Suprapubic skin (tissue), 4 donors: ENCODE results near the gene PODNL1. TPM values are rescaled to one million over a fixed set of nuclear protein-coding genes. Genes with fewer than 3 reads are reported as not detected.

Experiments used
- DNase-seq, 2 donors: peaks; one replicate each; pipeline ENCODE4 v3.0.0-alpha.2; 2019; ENCODE audit warnings: low spot score in 2 of 2
- H3K27ac ChIP-seq: fragments of 200-600 bp; sonication (generic); one replicate; pipeline ENCODE4 v1.5.1; 2019
- H3K27me3 ChIP-seq: fragments of 200-600 bp; sonication (generic); one replicate; pipeline ENCODE4 v1.5.1; 2019
- H3K36me3 ChIP-seq: fragments of 200-600 bp; sonication (generic); one replicate; pipeline ENCODE4 v1.5.1; 2019
- H3K4me1 ChIP-seq: fragments of 200-600 bp; sonication (generic); one replicate; pipeline ENCODE4 v1.5.1; 2019
- H3K4me3 ChIP-seq: fragments of 200-600 bp; sonication (generic); one replicate; pipeline ENCODE4 v1.5.1; 2019; ENCODE audit warnings: mild to moderate bottlenecking
- H3K9me3 ChIP-seq: fragments of 200-600 bp; sonication (generic); one replicate; pipeline ENCODE4 v1.5.1; 2019
- CTCF ChIP-seq, 2 donors: fragments of 200-600 bp in 1 of 2; fragments of 450-650 bp in 1 of 2; sonication (generic) in 1 of 2; IDR thresholded peaks; one replicate each; pipeline ENCODE4 v1.5.1; 2016 to 2019; ENCODE audit warnings: antibody characterized with exemption in 2 of 2, mild to moderate bottlenecking in 1 of 2, moderate library complexity in 1 of 2
- EP300 ChIP-seq: sonication (generic); formaldehyde crosslinking; IDR thresholded peaks from one replicate; pipeline ENCODE4 v1.6.1; 2017; ENCODE audit warnings: antibody characterized with exemption
- POLR2A ChIP-seq, 2 donors: fragments of 450-650 bp; IDR thresholded peaks; one replicate each; pipeline ENCODE4 v1.6.1; 2017; ENCODE audit warnings: antibody characterized with exemption in 2 of 2, mild to moderate bottlenecking in 2 of 2, moderate library complexity in 2 of 2
- POLR2AphosphoS5 ChIP-seq, 3 donors: sonication (generic); formaldehyde crosslinking; IDR thresholded peaks; one replicate each; pipeline ENCODE4 v1.6.1; 2017; ENCODE audit warnings: antibody characterized with exemption in 3 of 3
- WGBS: methylation state at CpG from one replicate; pipeline ENCODE4 v1.1.5; 2018; 5-methylcytosine and 5-hydroxymethylcytosine counted together
- total RNA-seq, 4 donors: library from RNA; depleted of rRNA; stranded (reverse); fragments of >200 nt; gene quantifications; one replicate each; pipeline ENCODE4 v1.1.0, GENCODE V29; 2016

Gene PODNL1
- total RNA-seq, 4 donors from 2014 or later, result 2.3 to 10.6 (median 5.7) TPM

- peaks cover 17% of the 10 kb centered on the region for H3K4me1 ChIP-seq
- peak; percentile 93 to 94 for DNase-seq
- WGBS, result 45% methylated on average over 12 of the region's 86 CpGs
These were observed 32.3 kb downstream of the PODNL1 start, which contains the start of the genes BRME1 and CC2D1A for GRCh38 chr19:13905634-13906520. BRME1 (minus strand) TSS chr19:13906117; CDS start chr19:13904892, 1,225 bp downstream. CC2D1A (plus strand) TSS chr19:13906201; CDS start chr19:13906442, 241 bp downstream.

GRCh38 chr19:13902993-13903555, 35.1 kb downstream of the PODNL1 start:
- Histone ChIP-seq H3K27me3 (no peaks in the 10 kb centered on the region), H3K27ac (no peak overlapping the region), H3K9me3 (no peaks in the 10 kb centered on the region), H3K4me1 (peaks cover 17% of the 10 kb centered on the region), H3K36me3 (no peaks in the 10 kb centered on the region), H3K4me3 (no peak overlapping the region)
- 90% methylated on average over 4 of the region's 4 CpGs for WGBS
- TF ChIP-seq POLR2A (IDR thresholded peaks at IDR 0.05) (no peak), POLR2AphosphoS5 (IDR thresholded peaks at IDR 0.05) (no peak), CTCF (IDR thresholded peaks at IDR 0.05) (peak in 1 of 2 donors; percentile 15), EP300 (no peak)
- no peak for DNase-seq

More at GRCh38 chr19:13905634-13906520, 32.3 kb downstream of the PODNL1 start, which contains the start of the genes BRME1 and CC2D1A:
- TF ChIP-seq CTCF (IDR thresholded peaks at IDR 0.05) (no peak), POLR2A (IDR thresholded peaks at IDR 0.05) (no peak), POLR2AphosphoS5 (IDR thresholded peaks at IDR 0.05) (peak in 1 of 3 donors; percentile 57), EP300 (no peak)
- Histone ChIP-seq H3K36me3 (peaks cover 4% of the 10 kb centered on the region), H3K27me3 (no peaks in the 10 kb centered on the region), H3K4me3 (peak within 1 kb of the TSS; percentile 92), H3K9me3 (no peaks in the 10 kb centered on the region), H3K27ac (peak within 1 kb of the TSS; percentile 83)

GRCh38 chr19:13899912-13900584, 38.2 kb downstream of the PODNL1 start:
- Histone ChIP-seq H3K36me3 (no peaks in the 10 kb centered on the region), H3K4me1 (no peaks in the 10 kb centered on the region), H3K9me3 (no peaks in the 10 kb centered on the region), H3K27me3 (no peaks in the 10 kb centered on the region), H3K4me3 (no peak overlapping the region), H3K27ac (no peak overlapping the region)
- WGBS, result 67% methylated on average over 5 of the region's 5 CpGs
- TF ChIP-seq POLR2AphosphoS5 (IDR thresholded peaks at IDR 0.05), result no peak
- no peak for TF ChIP-seq CTCF (IDR thresholded peaks at IDR 0.05)
- TF ChIP-seq EP300, result no peak
- TF ChIP-seq POLR2A (IDR thresholded peaks at IDR 0.05), result no peak
- DNase-seq, result no peak

- H3K36me3 ChIP-seq, result no peaks in the 10 kb centered on the region
- no peak for DNase-seq
- no peak overlapping the region for H3K4me3 ChIP-seq
- no peaks in the 10 kb centered on the region for H3K9me3 ChIP-seq
- no peak overlapping the region for H3K27ac ChIP-seq
- TF ChIP-seq POLR2AphosphoS5 (IDR thresholded peaks at IDR 0.05) (no peak), EP300 (no peak), CTCF (IDR thresholded peaks at IDR 0.05) (no peak), POLR2A (IDR thresholded peaks at IDR 0.05) (no peak)
- no peaks in the 10 kb centered on the region for H3K4me1 ChIP-seq
- H3K27me3 ChIP-seq, result no peaks in the 10 kb centered on the region
- WGBS, result 89% methylated on average over 9 of the region's 10 CpGs
These were observed 38.8 kb downstream of the PODNL1 start for GRCh38 chr19:13899393-13899792.
